GM03348 (cell line): ENCODE results near the gene PIAS3.

Source experiments
- DNase-seq: peaks from one replicate; pipeline ENCODE4 v3.0.0; 2012; ENCODE audit warnings: low spot score

The PIAS3 gene

DNA sequence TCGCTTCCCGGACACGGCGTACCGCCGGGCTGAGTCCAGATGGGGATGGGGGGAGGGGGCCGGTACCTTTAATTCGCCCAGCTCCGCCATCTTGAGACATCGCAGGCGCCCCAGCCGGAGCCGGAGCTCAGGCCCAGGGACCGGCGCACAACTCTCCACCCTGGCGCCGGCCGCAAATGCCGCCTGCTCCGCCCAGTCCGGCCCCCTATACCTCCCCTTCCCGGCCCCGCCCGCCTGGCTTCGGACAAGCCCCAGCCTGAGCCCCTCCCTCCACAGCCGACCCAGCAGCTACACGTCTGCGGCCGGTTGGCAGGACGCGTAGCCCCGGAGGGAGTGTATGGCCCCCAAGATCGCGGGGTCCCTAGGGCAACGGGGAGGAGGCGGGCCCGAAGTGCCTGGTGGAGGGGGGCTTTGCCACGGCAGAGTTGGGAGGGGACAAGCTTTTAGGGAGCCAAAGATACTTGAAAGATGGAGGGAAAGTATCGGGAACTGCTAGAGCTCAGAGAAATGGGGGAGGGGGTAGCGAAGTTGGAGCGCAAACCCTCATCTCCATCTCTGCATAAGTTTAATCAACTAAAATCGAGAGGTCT, at the start of gene PIAS3:
TSS of gene PIAS3 (minus strand) at position 181 of the 590 bp plus-strand sequence. CDS start at position 90, 91 bp downstream.
- peak; percentile 98 for DNase-seq

DNA sequence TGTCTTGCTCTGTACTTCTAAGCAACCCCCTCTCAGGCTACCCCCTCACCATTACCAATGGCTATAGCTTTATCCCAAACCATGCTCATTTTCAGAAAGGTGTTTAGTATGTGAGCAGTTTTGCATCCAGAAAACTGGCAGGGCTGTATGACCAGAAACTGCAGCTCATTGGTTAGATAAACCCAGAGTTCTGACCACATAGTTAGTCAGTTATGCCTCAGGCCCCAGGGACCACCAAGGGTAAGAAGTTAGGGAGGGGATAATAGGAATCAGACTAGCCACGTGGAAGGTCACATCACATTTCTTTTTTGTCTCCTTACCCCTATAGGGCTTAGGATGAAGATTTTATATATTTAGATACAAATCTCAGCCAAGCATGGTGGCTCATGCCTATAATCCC, 49.8 kb upstream of the PIAS3 start:
- no peak for DNase-seq

DNA sequence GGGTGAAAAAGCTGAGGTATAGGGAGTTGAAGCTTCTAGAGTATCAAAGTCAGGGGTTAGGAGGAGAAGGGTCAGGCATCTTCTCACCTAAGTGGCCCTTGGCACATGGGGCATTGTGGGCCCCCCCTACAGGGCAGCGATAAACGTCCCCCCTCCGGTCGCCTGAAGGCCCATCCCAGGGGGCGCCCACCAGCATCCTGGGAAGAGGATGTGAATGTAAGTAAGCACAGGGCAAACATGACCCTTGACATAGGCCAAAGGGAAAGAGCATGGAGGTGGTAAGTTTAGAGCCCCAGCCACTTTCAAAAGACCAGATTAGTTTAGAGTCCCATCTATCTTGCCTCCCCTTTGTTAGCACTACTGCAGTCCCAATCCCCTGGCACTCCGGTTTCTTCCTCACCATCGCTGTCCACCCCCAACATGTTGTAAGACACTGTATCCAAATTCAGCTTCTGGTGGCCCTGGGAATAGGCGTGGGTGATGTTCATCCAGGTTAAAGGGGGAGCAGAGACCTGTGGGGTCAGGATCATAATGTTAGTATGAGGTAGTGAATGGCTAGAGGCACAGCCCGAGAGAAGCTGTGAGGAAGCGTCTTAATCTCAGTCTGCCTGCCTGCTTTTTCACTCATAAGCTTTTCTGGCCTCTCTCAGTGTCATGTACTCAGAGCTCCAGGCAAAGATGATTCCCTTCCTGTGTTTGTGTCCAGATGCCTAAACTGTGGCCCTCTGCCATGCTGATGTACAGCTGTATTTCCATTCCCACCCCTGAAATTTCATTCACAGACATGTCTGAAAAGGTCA, 48.3 kb upstream of the PIAS3 start:
- no peak for DNase-seq

DNA sequence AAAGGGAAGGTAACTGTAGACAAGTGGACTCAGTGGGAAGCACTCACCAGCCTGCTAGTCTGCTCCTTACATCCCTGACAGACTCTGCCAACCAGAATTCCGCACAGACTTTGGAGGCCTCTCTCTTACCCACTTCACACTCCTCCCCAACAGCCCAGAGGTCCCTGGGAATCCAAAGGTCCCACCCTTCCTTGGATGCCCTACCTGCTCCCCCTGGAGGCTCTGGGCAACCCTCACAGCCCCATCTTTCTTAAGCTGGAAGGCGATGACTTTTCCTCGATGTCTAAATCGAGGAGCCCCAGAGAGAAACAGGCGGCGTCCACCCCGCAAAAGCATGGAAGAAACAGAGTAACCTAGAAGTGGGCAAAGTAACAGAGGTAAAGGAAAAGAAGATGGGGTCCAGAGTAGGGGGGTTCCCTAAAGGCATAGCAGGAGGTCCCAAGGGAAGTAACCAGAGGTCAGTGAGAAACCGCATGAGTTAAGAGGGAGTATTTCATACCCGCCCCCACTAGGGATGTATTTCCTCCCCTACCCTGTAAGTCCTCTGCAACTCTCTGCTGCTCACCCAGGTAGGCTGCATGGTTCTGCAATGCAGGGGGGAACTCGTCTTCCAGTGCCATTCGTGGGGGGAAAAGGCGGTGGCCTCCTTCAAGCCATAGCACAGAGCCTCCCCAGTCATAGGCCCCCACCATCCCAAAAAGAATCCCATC, 42.6 kb upstream of the PIAS3 start:
- no peak for DNase-seq

DNA sequence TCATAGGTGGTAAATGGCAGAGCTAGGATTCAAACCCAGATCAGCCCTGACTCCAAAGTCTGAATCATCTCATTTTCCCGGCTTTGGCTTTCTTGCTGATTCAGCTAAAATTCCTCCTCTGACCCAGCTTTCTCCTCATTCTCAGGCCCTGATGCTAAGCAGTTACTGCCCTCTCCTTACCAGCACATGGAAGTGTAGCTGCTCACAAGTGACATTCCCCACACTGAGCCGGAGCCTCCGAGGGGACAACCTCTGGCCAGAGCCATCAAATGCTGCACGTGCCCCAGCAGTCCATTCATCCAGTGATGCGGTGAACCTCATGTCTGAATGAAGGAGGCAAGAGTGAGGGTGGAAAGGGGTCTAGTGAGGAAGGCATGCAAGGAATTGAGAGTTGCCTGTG, 39.9 kb upstream of the PIAS3 start:
- DNase-seq: no peak

DNA sequence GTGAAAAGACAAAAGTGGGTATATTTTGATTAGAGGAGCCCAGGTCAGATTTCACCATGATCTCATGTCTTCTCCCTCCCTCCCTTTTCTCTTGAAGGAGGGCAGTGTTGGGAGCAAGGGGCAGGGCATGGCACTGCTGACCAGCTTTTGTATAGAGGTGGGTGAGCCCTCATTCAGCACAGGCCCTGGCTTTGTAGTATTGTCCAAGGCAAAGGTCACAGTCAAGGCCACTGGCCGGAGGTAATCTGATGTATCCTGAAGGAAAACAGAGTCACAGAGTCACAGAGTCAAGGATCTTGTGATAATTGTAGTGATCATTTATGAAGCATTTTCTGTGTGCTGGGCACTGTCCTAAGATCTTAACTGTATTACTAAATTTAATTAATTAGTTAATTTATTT, 39.1 kb upstream of the PIAS3 start:
- DNase-seq: no peak

DNA sequence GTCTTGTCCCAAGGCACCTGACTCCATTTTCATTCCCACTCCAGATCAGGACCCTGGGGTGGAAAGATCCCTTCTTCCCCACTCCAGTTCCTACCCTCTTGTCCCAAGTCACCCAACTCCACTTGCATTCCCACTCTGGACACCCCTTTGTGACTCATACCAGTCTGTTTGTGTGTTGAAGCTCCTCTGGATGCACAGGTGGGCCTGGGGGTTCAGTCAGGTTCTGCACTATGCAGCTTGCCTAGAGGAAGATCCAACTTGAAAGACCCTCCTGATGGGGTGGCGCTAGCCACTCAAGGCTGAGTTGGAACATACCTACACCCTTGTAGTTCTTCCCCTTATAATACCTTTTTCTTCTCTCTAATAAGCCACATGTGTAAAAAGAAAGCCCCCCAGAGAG, 36.6 kb upstream of the PIAS3 start:
- DNase-seq: no peak

DNA sequence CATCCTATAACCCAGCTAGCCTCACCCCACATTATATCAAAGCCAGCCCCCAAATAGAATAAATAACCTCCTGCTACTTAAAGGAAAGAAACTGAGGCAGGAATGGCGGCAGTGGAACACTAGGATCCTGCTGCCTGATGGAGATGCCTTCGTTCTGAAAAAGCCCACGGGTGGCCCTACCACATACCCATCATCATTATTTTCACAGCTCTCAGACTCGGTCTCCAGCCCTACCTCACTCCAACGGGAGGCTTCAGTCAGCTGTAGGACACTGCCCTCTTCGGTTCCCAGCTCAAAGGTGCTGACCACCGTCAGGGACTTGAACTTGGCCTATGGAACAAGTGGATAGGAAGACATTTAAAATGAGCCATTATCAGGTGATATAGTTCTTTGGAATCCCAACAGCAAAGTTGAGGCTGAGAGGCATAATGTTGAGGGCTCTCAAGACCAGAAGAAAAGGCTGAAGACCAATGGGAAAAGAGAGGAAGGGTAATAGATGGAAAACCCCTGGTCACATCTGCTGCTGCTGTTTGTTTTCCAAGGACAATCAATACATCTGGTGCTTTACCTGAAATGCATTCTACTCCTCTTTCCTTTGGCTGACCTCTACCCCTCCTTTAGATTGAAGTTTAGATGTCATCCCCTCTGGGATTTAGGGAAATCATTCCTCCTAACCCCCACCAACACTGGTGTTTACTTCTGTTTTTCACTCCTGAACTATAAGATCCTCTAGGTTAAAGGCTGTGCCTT, 34.6 kb upstream of the PIAS3 start:
- DNase-seq: no peak

DNA sequence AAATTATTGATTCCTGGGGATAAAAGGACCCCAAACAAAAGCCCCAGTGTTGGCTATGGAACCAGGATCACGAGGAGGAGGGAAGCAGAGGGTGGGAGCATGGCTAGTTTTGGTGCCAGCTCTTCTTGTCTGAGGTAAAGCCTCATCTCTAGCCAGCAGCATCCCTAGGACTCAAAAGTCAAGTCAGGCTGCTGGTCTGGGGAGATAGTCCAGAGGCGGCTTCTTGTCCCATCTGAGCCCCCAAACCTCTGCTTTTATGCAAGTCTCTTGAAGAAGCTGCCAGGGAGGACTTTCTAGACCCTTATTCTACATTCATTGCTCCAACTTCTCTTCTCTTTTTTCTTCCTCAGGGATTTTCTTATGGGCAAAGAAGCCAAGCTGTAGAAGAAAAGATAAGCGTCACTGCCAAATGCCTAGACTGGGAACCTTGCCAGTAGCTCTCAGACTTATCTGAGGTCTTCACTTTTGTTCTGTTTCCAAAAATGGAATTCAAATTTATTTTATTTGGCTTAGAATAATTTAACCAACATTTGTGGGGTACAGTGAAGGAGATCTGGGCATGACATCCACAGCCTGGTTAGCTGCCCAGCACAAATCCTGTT, 33.7 kb upstream of the PIAS3 start:
- no peak for DNase-seq

DNA sequence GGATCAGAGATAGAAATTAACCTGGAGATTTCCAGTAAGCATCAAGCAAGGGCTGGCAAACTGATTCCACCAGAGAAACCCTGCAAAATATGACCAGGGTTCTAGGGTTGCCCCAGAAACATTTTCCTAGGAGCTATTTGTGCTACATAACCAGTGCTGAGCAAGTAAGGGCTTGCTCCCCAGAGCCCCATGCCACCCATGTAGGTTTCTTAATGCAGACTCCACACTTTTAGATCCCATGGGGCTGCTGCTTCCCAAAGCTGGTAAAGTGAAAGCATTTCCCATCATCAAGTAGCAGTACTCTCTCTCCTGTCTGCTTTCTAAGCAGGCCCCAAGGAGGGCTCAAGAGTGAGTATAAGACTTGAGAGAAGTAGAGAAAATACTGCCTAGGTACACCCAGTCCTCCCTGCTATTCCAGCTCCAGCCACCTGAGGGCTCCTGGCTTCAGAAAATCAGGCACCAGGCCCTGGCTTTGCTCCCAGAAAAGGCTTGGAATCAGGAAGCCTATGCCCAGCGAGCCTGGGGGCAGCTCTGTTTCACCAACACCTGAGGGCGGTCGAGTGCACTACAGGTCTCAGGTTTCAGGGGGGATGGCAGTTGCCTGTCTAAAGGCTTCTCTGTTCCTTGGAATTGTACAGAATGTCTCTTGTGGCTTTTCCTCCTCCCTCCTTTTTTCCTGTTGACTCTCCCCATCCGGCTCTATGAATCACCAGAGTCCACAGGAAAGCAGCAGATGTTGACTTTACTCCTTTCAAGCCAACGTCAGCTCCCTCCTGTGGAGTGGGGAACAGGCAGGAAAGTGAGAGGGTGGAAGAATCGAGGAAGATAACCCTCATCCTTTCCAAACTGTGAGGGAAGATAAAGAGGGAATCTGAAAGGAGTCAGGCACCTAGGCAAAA, 33.0 kb upstream of the PIAS3 start:
- peak; percentile 86 for DNase-seq

DNA sequence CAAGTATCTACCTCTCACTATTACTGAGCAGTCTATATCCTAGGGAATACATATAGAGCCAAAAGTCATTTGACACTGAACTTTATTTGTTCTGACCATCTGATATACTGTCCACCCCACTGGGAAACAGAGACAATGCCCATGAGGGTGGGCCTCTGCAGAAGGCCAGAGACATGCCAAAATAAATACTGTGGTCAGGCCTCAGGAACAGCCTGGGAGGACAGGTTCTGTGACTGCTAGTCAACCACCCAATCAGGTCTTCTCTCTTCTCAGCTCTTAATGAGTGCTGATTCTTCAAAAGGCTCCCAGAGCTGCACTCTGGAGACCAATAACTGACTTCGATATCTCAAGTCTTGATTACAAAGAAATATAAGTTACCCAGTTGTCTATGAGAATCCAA, 32.3 kb upstream of the PIAS3 start:
- DNase-seq: peak; percentile 21

DNA sequence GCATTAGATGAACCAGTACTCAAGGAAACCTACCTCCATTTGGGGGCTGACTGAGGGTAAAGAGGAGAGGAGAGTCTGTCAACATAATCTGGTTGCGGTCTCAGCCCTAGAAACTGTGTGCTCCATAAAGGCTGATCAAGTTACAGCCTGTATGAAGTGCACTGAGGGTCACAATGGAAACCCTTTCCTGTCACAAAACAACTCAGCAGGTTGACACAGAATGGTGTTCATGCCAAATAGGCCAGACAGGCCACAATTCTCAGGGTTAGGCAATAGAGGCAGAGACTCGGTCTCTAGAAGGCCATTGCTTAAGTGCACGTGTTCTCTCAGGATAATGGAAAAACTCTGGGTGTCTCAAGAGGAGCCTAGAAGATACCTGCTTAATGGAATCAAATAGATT, 30.8 kb upstream of the PIAS3 start:
- DNase-seq: no peak

DNA sequence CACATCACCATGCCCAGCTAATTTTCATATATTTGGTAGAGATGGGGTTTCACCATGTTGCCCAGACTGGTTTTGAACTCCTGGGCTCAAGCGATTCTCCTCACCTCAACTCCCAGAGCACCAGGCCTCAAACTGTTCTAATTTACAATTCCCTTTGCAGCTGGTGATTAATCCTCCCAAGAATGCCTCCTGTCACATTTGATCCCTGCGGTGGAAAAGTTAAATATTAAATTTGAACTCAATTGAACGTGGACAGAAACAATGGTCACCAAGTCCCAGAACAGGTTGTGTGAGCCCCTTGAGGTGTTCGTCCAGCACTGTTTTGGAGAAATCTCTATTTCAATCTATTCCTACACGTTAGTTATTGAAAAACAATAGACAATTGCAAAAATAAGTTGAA, 28.8 kb upstream of the PIAS3 start:
- DNase-seq: no peak

DNA sequence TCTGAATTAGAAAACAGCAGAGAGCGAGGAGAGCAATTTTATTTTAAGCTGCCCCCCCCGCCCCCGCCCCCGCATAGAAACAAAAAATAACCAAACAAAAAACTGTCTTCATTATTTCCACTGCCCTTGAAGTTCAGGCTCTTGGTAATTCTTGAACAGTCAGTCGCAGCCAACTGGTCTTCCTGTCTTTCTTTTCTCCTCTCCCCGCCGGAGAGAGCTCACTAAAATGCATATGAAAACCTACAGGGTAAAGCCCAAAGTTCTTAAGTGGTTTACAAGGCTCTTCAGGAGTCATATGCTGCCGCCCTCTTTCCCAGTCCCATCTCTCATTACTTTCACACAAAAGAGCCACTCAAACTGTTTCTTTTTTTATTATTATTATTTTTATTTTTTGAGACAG, 27.9 kb upstream of the PIAS3 start:
- DNase-seq: no peak

DNA sequence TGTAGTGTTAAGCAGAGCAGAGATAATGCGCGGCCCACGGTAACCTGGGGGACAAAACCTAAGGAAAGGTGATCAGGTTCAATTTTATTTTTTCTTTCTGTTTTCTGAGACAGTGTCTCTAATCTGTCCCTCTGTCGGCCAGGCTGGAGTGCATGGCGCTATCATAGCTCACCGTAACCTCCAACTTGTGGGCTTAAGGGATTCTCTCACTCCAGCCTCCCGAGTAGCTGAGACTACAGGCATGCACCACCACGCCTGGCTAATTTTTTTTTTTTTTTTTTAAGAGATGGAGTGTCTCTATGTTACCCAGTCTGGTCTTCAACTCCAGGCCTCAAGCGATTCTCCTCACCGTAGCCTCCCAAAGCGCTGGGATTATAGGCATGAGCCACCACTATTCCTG, 27.5 kb upstream of the PIAS3 start:
- no peak for DNase-seq

DNA sequence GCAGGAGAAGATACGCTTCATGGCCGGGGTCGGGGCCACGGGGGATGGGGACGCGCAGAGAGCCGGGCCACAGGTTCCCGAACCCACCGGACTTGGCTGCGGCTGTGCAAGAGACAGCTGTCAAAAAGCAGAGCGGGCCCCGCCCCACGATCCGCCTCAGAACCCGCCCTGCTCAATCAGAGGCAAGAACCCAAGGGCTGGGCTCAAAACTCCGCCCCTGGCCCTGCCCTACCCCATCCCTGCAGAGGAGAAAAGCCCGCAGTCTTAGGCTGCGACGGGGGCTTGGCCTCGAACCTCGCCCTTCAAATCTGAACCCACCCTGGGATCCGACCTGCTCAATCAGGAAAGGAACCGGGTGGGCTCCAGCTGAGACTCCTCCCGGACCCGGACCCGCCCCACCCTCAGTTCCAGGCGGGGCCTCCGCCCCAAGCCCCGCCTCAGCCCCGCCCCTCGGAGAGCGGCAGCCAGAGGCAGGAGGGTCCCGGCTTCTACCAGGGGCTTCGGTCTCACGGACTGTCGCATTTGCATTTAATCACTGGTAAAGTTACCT, 26.9 kb upstream of the PIAS3 start, which contains the start of gene ANKRD35:
TSS of gene ANKRD35 (minus strand) at position 129 of the 550 bp plus-strand sequence. CDS start at position 21, 108 bp downstream.
- peak; percentile 94 for DNase-seq

DNA sequence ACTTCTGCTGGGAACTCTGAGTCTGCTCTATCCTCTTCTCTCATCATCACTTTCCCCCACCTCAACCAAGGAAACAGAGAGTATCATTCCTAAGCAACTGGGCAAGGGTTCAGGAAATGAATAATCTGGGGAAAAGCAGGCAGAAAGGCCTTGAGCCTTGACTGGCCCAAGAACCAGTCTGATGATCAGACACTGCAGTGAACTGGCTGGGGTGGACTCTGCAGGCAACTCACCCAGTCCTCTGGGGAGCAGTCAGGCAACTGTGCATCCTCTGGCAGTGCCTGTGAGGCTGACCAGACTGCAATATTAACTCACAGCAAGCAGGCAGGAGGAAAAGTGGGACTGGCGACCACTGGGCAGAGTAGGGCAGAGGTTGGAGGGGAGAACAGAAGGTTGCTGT, 25.8 kb upstream of the PIAS3 start:
- peak; percentile 64 for DNase-seq

DNA sequence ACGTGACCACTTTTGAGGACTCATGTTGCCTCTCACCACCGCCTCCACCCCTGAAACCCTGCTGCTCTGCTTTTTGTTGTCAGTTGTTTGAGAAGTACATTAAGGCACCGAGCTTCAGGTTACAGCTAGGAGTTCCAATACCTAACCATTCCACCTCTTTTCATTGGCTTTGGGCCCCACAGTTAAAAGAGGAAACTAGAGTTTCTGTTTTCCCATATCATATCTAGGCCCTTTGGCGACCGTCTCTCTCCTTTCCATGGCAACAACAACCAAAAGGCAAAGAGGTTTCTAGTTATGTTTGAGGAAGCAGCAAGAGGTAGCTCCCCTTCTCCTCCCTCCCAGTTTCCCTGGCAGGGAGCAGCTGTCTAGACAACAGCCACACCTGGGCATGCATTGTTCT, 20.9 kb upstream of the PIAS3 start:
- no peak for DNase-seq

DNA sequence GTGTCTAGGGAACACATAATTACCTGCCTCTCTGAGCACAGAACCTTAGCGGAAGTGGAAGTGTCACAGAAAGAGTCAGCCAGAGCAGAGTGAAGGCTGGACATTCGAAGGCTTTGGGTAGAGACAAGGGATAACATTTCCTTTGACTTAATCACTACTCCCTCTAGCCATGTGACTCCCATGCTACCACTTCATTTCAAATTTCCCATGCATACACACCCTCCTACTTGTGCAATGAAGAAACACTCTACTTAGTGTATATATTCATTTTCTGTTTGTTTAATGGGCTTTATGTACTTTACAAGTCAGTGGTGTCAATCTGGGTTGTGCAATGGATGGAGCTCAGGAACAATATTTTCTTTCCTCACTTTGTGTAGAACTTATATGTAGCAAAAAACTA, 19.8 kb upstream of the PIAS3 start:
- no peak for DNase-seq

DNA sequence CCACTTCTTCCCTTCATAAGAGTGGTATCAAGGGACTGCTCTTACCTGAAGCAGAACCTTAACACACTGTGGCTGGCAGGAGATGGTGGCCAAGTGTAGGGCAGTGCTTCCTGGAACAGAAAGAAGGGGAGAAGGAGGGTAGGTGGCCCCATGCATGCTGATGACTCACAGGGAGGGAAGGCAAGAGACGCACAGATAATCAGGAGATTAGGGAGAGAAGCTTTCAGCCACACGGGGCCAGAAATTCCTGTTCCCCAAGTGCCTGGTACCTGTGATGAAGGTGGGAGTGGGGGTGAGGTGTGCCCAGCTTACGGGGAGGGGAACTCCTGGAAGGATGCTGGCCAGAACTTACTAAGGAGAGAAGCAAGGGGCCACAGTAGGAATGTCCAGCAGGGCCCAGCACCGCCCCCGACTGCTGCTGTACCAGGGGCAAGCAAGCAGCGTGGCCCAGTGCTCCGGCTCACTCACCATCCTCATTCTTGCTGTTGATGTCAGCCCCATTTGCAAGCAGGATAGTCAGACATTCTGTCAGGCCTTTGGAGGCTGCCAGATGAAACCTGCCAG, 19.1 kb upstream of the PIAS3 start:
- no peak for DNase-seq
